ENCODE results near the gene NACA2. TPM values are rescaled to one million over a fixed set of nuclear protein-coding genes. Genes with fewer than 3 reads are reported as not detected.

NACA2 gene
- total RNA-seq, 1 experiment from 2014 or later, result not detected

DNA sequence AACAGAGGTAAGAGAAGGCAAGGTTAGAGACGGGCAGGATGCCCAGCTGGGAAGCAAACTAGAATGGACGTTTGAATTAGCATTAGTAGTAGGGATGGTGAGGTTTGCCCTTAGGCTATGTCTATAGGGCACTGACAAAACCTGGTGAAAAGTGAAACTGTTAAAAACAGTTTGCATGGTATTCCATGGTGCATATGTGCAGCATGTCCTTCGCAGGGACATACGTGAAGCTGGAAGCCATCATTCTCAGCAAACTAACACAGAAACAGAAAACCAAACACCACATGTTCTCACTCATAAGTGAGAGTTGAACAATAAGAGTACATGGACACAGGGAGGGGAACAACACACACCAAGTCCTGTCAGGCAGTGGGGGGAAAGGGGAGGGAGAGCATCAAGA, 25.8 kb downstream of the NACA2 start:
- H2AFZ ChIP-seq, result no peak overlapping the region
- no peaks in the 10 kb centered on the region for H4K20me1 ChIP-seq (ENCODE audit: insufficient read depth)
- H3K9me3 ChIP-seq (ENCODE audit: insufficient read depth, low read depth), result no peaks in the 10 kb centered on the region
- H3K9me2 ChIP-seq (ENCODE audit: insufficient read depth), result no peaks in the 10 kb centered on the region
- DNase-seq, result no peak
- intact Hi-C loops (cut with micrococcal nuclease; ENCODE audit: unreplicated experiment), result no loop called here
- ChIA-PET CTCF (no interaction called here), POLR2A (ENCODE audit: unreplicated experiment) (no interaction called here)
- BruUV-seq (replicated peaks), result no TSS peak
- no peak for TF ChIP-seq CTCF (conservative IDR thresholded peaks at IDR 0.05)
- no peak for TF ChIP-seq EZH2 (IDR thresholded peaks at IDR 0.05; ENCODE audit: low read depth)
- H3F3A ChIP-seq (ENCODE audit: insufficient read depth, low read depth), result peaks cover 17% of the 10 kb centered on the region
- no peaks in the 10 kb centered on the region for H3K27me3 ChIP-seq (ENCODE audit: insufficient read depth, low read depth)
- no peaks in the 10 kb centered on the region for H3K79me2 ChIP-seq (ENCODE audit: low read depth)
- no peak overlapping the region for H3K27ac ChIP-seq
- no peak overlapping the region for H3K4me3 ChIP-seq
- no peak overlapping the region for H3K4me2 ChIP-seq
- no peaks in the 10 kb centered on the region for H3K36me3 ChIP-seq (ENCODE audit: low read depth)
- H3K4me1 ChIP-seq (replicated peaks; ENCODE audit: insufficient read depth), result peaks cover 35% of the 10 kb centered on the region

- Histone ChIP-seq H3K9me2 (ENCODE audit: insufficient read depth) (no peaks in the 10 kb centered on the region), H3K27ac (no peak overlapping the region), H3K4me2 (no peak overlapping the region), H3K4me3 (no peak overlapping the region), H3K79me2 (ENCODE audit: low read depth) (no peaks in the 10 kb centered on the region), H3K36me3 (ENCODE audit: low read depth) (no peaks in the 10 kb centered on the region), H3K4me1 (replicated peaks; ENCODE audit: insufficient read depth) (peaks cover 12% of the 10 kb centered on the region), H4K20me1 (ENCODE audit: insufficient read depth) (no peaks in the 10 kb centered on the region), H3F3A (ENCODE audit: insufficient read depth, low read depth) (no peaks in the 10 kb centered on the region), H3K9me3 (ENCODE audit: insufficient read depth, low read depth) (no peaks in the 10 kb centered on the region), H2AFZ (no peak overlapping the region), H3K27me3 (ENCODE audit: insufficient read depth, low read depth) (no peaks in the 10 kb centered on the region)
- no peak for DNase-seq
- POLR2A ChIA-PET (ENCODE audit: unreplicated experiment), result no interaction called here
- intact Hi-C loops (cut with micrococcal nuclease; ENCODE audit: unreplicated experiment), result no loop called here
- CTCF ChIA-PET, result no interaction called here
- no TSS peak for BruUV-seq (replicated peaks)
- TF ChIP-seq EZH2 (IDR thresholded peaks at IDR 0.05; ENCODE audit: low read depth), result no peak
Measured at GRCh38 chr17:61562287-61562686, 28.7 kb downstream of the NACA2 start.

DNA sequence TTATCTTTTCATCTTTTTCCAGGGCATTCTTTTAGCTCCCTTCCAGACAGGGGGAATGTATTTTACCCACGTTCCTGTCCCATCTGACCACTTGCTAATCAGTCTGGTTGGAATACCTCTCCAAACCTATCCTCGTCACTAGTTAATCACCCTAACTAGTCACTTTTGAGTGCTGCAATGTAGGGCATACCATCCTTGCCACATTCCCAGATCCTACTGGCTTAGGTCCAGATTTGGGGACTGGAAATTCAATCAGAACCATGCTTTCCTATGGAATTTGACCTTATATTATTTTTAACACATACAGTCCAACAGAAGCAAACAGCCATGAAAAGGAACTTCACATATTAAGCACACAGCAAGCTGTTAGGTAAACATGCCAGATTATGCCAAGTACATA, 29.7 kb downstream of the NACA2 start:
- H3K79me2 ChIP-seq (ENCODE audit: low read depth), result no peaks in the 10 kb centered on the region
- H3F3A ChIP-seq (ENCODE audit: insufficient read depth, low read depth), result no peaks in the 10 kb centered on the region
- no peak overlapping the region for H2AFZ ChIP-seq
- H3K4me3 ChIP-seq, result no peak overlapping the region
- H3K4me2 ChIP-seq, result no peak overlapping the region
- H4K20me1 ChIP-seq (ENCODE audit: insufficient read depth), result no peaks in the 10 kb centered on the region
- ChIA-PET CTCF (no interaction called here), POLR2A (ENCODE audit: unreplicated experiment) (no interaction called here)
- no peaks in the 10 kb centered on the region for H3K9me2 ChIP-seq (ENCODE audit: insufficient read depth)
- no peaks in the 10 kb centered on the region for H3K27me3 ChIP-seq (ENCODE audit: insufficient read depth, low read depth)
- no peaks in the 10 kb centered on the region for H3K9me3 ChIP-seq (ENCODE audit: insufficient read depth, low read depth)
- H3K36me3 ChIP-seq (ENCODE audit: low read depth), result no peaks in the 10 kb centered on the region
- intact Hi-C loops (cut with micrococcal nuclease; ENCODE audit: unreplicated experiment), result no loop called here
- peaks cover 15% of the 10 kb centered on the region for H3K4me1 ChIP-seq (replicated peaks; ENCODE audit: insufficient read depth)
- TF ChIP-seq CTCF (conservative IDR thresholded peaks at IDR 0.05), result no peak
- no peak for TF ChIP-seq EZH2 (IDR thresholded peaks at IDR 0.05; ENCODE audit: low read depth)
- no TSS peak for BruUV-seq (replicated peaks)
- no peak for DNase-seq
- no peak overlapping the region for H3K27ac ChIP-seq

GRCh38 chr17:61560071-61560470, 30.9 kb downstream of the NACA2 start:
- Histone ChIP-seq H3K9me2 (ENCODE audit: insufficient read depth) (no peaks in the 10 kb centered on the region), H3K4me2 (no peak overlapping the region), H3K79me2 (ENCODE audit: low read depth) (no peaks in the 10 kb centered on the region), H3K27me3 (ENCODE audit: insufficient read depth, low read depth) (no peaks in the 10 kb centered on the region), H3K36me3 (ENCODE audit: low read depth) (no peaks in the 10 kb centered on the region), H3K9me3 (ENCODE audit: insufficient read depth, low read depth) (no peaks in the 10 kb centered on the region), H4K20me1 (ENCODE audit: insufficient read depth) (no peaks in the 10 kb centered on the region), H3K27ac (no peak overlapping the region), H3K4me3 (no peak overlapping the region), H2AFZ (no peak overlapping the region), H3F3A (ENCODE audit: insufficient read depth, low read depth) (no peaks in the 10 kb centered on the region), H3K4me1 (replicated peaks; ENCODE audit: insufficient read depth) (peaks cover 27% of the 10 kb centered on the region)
- intact Hi-C loops (cut with micrococcal nuclease; ENCODE audit: unreplicated experiment), result no loop called here
- no peak for DNase-seq
- TF ChIP-seq EZH2 (IDR thresholded peaks at IDR 0.05; ENCODE audit: low read depth), result no peak
- TF ChIP-seq CTCF (conservative IDR thresholded peaks at IDR 0.05), result no peak
- ChIA-PET CTCF (no interaction called here), POLR2A (ENCODE audit: unreplicated experiment) (no interaction called here)
- BruUV-seq (replicated peaks), result no TSS peak

Data from PC-9 (cell line).